HepG2 (cell line): Measurements from ENCODE around the gene SMG5. TPM values are rescaled to one million over a fixed set of nuclear protein-coding genes. Genes with fewer than 3 reads are reported as not detected.

ENCODE experiments used
- ARNT2 ChIP-seq: sonication (generic); formaldehyde crosslinking; IDR thresholded peaks from 2 replicates; pipeline ENCODE4 v1.8.0; 2022; ENCODE audit warnings: mild to moderate bottlenecking, low read depth, missing genetic modification reagents, moderate library complexity
- ATM ChIP-seq: fragments of 450-650 bp; IDR thresholded peaks from 2 replicates; pipeline ENCODE4 v1.7.1; 2017; ENCODE audit warnings: mild to moderate bottlenecking, borderline replicate concordance
- CAMTA2 ChIP-seq: sonication (generic); formaldehyde crosslinking; IDR thresholded peaks from 2 replicates; pipeline ENCODE4 v1.4.0; 2020; ENCODE audit warnings: mild to moderate bottlenecking, missing genetic modification reagents, borderline replicate concordance
- CEBPZ ChIP-seq: IDR thresholded peaks from 2 replicates; pipeline ENCODE4 v1.6.1; 2012; ENCODE audit warnings: low read length, improper control_type of control experiment
- DBP ChIP-seq: sonication (generic); formaldehyde crosslinking; IDR thresholded peaks from 2 replicates; pipeline ENCODE4 v1.4.0; 2020; ENCODE audit warnings: missing genetic modification reagents; ENCODE audit errors: not compliant biosample characterization
- DNMT1 ChIP-seq: sonication (generic); formaldehyde crosslinking; IDR thresholded peaks from 2 replicates; pipeline ENCODE4 v1.5.1; 2020; ENCODE audit warnings: mild to moderate bottlenecking, missing genetic modification reagents
- ELF4 ChIP-seq: sonication (generic); formaldehyde crosslinking; IDR thresholded peaks from 2 replicates; pipeline ENCODE4 v1.5.0; 2020; ENCODE audit warnings: missing genetic modification reagents, mild to moderate bottlenecking, moderate library complexity, borderline replicate concordance
- MAFF ChIP-seq: IDR thresholded peaks from 2 replicates; pipeline ENCODE4 v1.6.1; 2011; ENCODE audit warnings: low read depth, low read length, improper control_type of control experiment
- MXD1 ChIP-seq: sonication (generic); formaldehyde crosslinking; IDR thresholded peaks from 2 replicates; pipeline ENCODE4 v1.4.0; 2020; ENCODE audit warnings: mild to moderate bottlenecking, missing genetic modification reagents
- PCBP1 ChIP-seq: fragments of 200-400 bp; formaldehyde crosslinking; IDR thresholded peaks from 2 replicates; pipeline ENCODE4 v1.6.1; 2017; ENCODE audit warnings: mild to moderate bottlenecking, low read depth, low read length, borderline replicate concordance
- REPIN1 ChIP-seq: sonication (generic); formaldehyde crosslinking; IDR thresholded peaks from 2 replicates; pipeline ENCODE4 v1.8.0; 2022; ENCODE audit warnings: missing genetic modification reagents, low read depth, mild to moderate bottlenecking, borderline replicate concordance
- SIN3A ChIP-seq: IDR thresholded peaks from 2 replicates; pipeline ENCODE4 v1.6.1; 2011; ENCODE audit warnings: low read depth, mild to moderate bottlenecking, control low read depth, low read length, borderline replicate concordance
- SOX5 ChIP-seq: IDR thresholded peaks from 2 replicates; pipeline ENCODE4 v1.6.1; 2016; ENCODE audit warnings: borderline replicate concordance
- TAF15 ChIP-seq: fragments of 200-400 bp; formaldehyde crosslinking; IDR thresholded peaks from one replicate; pipeline ENCODE4 v1.6.1; 2018; ENCODE audit warnings: mild to moderate bottlenecking, low read depth, low read length; ENCODE audit not compliant: poor library complexity, severe bottlenecking
- TBL1XR1 ChIP-seq: fragments of 150-350 bp; IDR thresholded peaks from 2 replicates; pipeline ENCODE4 v1.6.1; 2014; ENCODE audit warnings: borderline replicate concordance, low read length; ENCODE audit not compliant: partially characterized antibody
- U2AF1 ChIP-seq: fragments of 200-400 bp; formaldehyde crosslinking; optimal IDR thresholded peaks from 2 replicates; pipeline ENCODE3; 2017; ENCODE audit warnings: mild to moderate bottlenecking, low read depth, low read length
- ZIK1 ChIP-seq: sonication (generic); formaldehyde crosslinking; IDR thresholded peaks from 2 replicates; pipeline ENCODE4 v1.5.0; 2020; ENCODE audit warnings: mild to moderate bottlenecking, low read depth, missing genetic modification reagents, borderline replicate concordance
- ZNF12 ChIP-seq: sonication (generic); formaldehyde crosslinking; IDR thresholded peaks from 2 replicates; pipeline ENCODE4 v1.5.0; 2020; ENCODE audit warnings: missing genetic modification reagents
- ZNF124 ChIP-seq: sonication (generic); formaldehyde crosslinking; IDR thresholded peaks from 2 replicates; pipeline ENCODE4 v1.4.0; 2020; ENCODE audit warnings: missing genetic modification reagents
- ZNF280B ChIP-seq: sonication (generic); formaldehyde crosslinking; IDR thresholded peaks from 2 replicates; pipeline ENCODE4 v1.5.0; 2020; ENCODE audit warnings: missing genetic modification reagents, mild to moderate bottlenecking, borderline replicate concordance
- ZNF354B ChIP-seq: sonication (generic); formaldehyde crosslinking; IDR thresholded peaks from 2 replicates; pipeline ENCODE4 v1.8.0; 2022; ENCODE audit warnings: mild to moderate bottlenecking, missing genetic modification reagents
- ZNF546 ChIP-seq: sonication (generic); formaldehyde crosslinking; conservative IDR thresholded peaks from 2 replicates; pipeline ENCODE4 v1.8.1; 2023; ENCODE audit warnings: mild to moderate bottlenecking, missing genetic modification reagents
- ZNF615 ChIP-seq: sonication (generic); formaldehyde crosslinking; IDR thresholded peaks from 2 replicates; pipeline ENCODE4 v1.5.0; 2020; ENCODE audit warnings: mild to moderate bottlenecking, missing genetic modification reagents, borderline replicate concordance
- polyA plus RNA-seq, 8 experiments: library from polyadenylated mRNA; depleted of rRNA in 3 of 8; stranded (reverse) in 7 of 8; unstranded in 1 of 8; fragments of >200 nt; fragmentation: Illumina TruSeq in 4 of 8; extraction: Trizol in 4 of 8; gene quantifications; 2 replicates each; pipeline versions ENCODE4 v1.2.1 to v1.2.3, GENCODE V29; 2011 to 2016; ENCODE audit warnings: low read depth in 4 of 8, missing spikeins in 1 of 8, mixed read lengths in 1 of 8; ENCODE audit not compliant: insufficient read depth in 1 of 8
- total RNA-seq, 5 experiments: library from RNA; depleted of rRNA; stranded (reverse); fragments of >200 nt; fragmentation: Illumina TruSeq; extraction: Trizol; gene quantifications; 2 replicates each; pipeline ENCODE4 v1.2.3, GENCODE V29; 2016; ENCODE audit warnings: low read depth in 1 of 5

SMG5 gene
- total and polyA plus RNA-seq, 2 of the 13 experiments (the other 11 are each of a cell fraction or from before 2014, with no cell fraction given) = 50.5 to 84.0 TPM

GRCh38 chr1:156282479-156283222 is at the start of gene SMG5 (continued):
- TF ChIP-seq DBP (no peak), ZNF354B (CRISPR knock-in tag) (no peak), REPIN1 (peak; percentile 77; the same call in 1 of the 2 replicates), ZNF124 (CRISPR knock-in tag) (peak; percentile 78; the same call in 1 of the 2 replicates), MAFF (no peak), SIN3A (peak; percentile 98), ATM (no peak), ZNF546 (CRISPR knock-in tag) (no peak), CEBPZ (no peak), ZNF615 (CRISPR knock-in tag) (peak; percentile 20; the same call in 1 of the 2 replicates), MXD1 (CRISPR knock-in tag) (peak; percentile 64), SOX5 (peak; percentile 53; the same call in 1 of the 2 replicates), ZIK1 (CRISPR knock-in tag) (no peak; the same call in 1 of the 2 replicates), TAF15 (no peak), CAMTA2 (CRISPR knock-in tag) (no peak), PCBP1 (0 out of 2 replicates have a peak, but pooled peaks have one; percentile 33), DNMT1 (CRISPR knock-in tag) (peak; percentile 73; the same call in 1 of the 2 replicates), ELF4 (peak; percentile 62; the same call in 1 of the 2 replicates), ZNF280B (peak; percentile 77; the same call in 1 of the 2 replicates), U2AF1 (no peak), ARNT2 (CRISPR knock-in tag) (peak; percentile 98; the same call in 1 of the 2 replicates), TBL1XR1 (peak; percentile 43), ZNF12 (CRISPR knock-in tag) (peak; percentile 52; the same call in 1 of the 2 replicates)
